ENCODE results near the gene CCSER1. TPM values are rescaled to one million over a fixed set of nuclear protein-coding genes. Genes with fewer than 3 reads are reported as not detected.
A peak's percentile ranks its signal among the peaks of the same experiment; 100 is the strongest.

CCSER1 gene
- total and polyA plus RNA-seq, 2 donors (not counting 1 experiment from before 2014, with no cell fraction given), result 10.7 to 39.5 TPM

GRCh38 chr4:90118527-90119195, 8.5 kb upstream of the CCSER1 start:
- Histone ChIP-seq H4K20me1 (ENCODE audit: control insufficient read depth, insufficient read depth, low read length, poor library complexity, severe bottlenecking) (no peaks in the 10 kb centered on the region), H3K4me2 (replicated peaks; ENCODE audit: low read depth, low read length, poor library complexity, severe bottlenecking) (no peak overlapping the region), H3K27me3 (replicated peaks in 1 of 4; ENCODE audit: control extremely low read depth in 1 of 4, control insufficient read depth in 3 of 4, insufficient read depth in 4 of 4, low read length in 3 of 4) (no peaks in the 10 kb centered on the region), H3K27ac (ENCODE audit: low read length in 2 of 2) (no peak overlapping the region), H2AFZ (ENCODE audit: insufficient read depth, low read depth, low read length, poor library complexity, severe bottlenecking) (no peak overlapping the region), H3K9me3 (ENCODE audit: control extremely low read depth in 1 of 3, control insufficient read depth in 2 of 3, insufficient read depth in 1 of 3, low read length in 2 of 3) (no peaks in the 10 kb centered on the region), H3K79me2 (ENCODE audit: control insufficient read depth, insufficient read depth, low read length) (no peaks in the 10 kb centered on the region), H3K4me1 (ENCODE audit: control insufficient read depth in 2 of 2, insufficient read depth in 2 of 2, low read length in 2 of 2) (peaks cover 0 to 3% of the 10 kb centered on the region in 2 donors), H3K36me3 (replicated peaks in 1 of 2; ENCODE audit: control extremely low read depth in 1 of 2, control insufficient read depth in 1 of 2, extremely low read depth in 1 of 2, insufficient read depth in 2 of 2, low read length in 1 of 2) (no peaks in the 10 kb centered on the region), H3K4me3 (ENCODE audit: control extremely low read depth in 1 of 5, extremely low read depth in 1 of 5, insufficient read depth in 1 of 5, low read depth in 2 of 5, low read length in 4 of 5) (no peak overlapping the region), H3K9ac (ENCODE audit: low read length) (no peak overlapping the region)
- ChIA-PET POLR2A (interaction anchor here (0.5 kb wide), 1 partner anchor 20 kb away, joined by 3 read pairs; no protein-coding TSS in a partner anchor), CTCF (no interaction called here)
- Mint-ChIP-seq H3K27ac (no peak overlapping the region), H3K27me3 (no peaks in the 10 kb centered on the region), H3K9me3 (ENCODE audit: insufficient read depth) (no peaks in the 10 kb centered on the region), H3K4me3 (peak overlapping the region; percentile 2), H3K4me1 (peaks cover 8% of the 10 kb centered on the region)
- ATAC-seq (ENCODE audit: low read depth), result no peak
- 63% methylated on average over 2 of the region's 4 CpGs for WGBS (ENCODE audit: insufficient coverage)
- peak; percentile 10 for DNase-seq
- no peak for TF ChIP-seq EZH2 (IDR thresholded peaks at IDR 0.05; ENCODE audit: borderline replicate concordance, insufficient read depth, low read depth, low read length, poor library complexity, severe bottlenecking)
- TF ChIP-seq CTCF (IDR thresholded peaks at IDR 0.05), result no peak
- intact Hi-C loops (cut with micrococcal nuclease), result no loop called here

GRCh38 chr4:90120037-90120436, 7.2 kb upstream of the CCSER1 start:
- no peak overlapping the region for H3K9ac ChIP-seq (ENCODE audit: low read length)
- Mint-ChIP-seq H3K27ac (no peak overlapping the region), H3K9me3 (ENCODE audit: insufficient read depth) (no peaks in the 10 kb centered on the region), H3K4me1 (peaks cover 8% of the 10 kb centered on the region), H3K27me3 (no peaks in the 10 kb centered on the region), H3K4me3 (no peak overlapping the region)
- H3K36me3 ChIP-seq (replicated peaks in 1 of 2; ENCODE audit: control extremely low read depth in 1 of 2, control insufficient read depth in 1 of 2, extremely low read depth in 1 of 2, insufficient read depth in 2 of 2, low read length in 1 of 2), result no peaks in the 10 kb centered on the region
- no peak for TF ChIP-seq EZH2 (IDR thresholded peaks at IDR 0.05; ENCODE audit: borderline replicate concordance, insufficient read depth, low read depth, low read length, poor library complexity, severe bottlenecking)
- TF ChIP-seq CTCF (IDR thresholded peaks at IDR 0.05), result no peak
- no peak overlapping the region for H3K4me3 ChIP-seq (ENCODE audit: control extremely low read depth in 1 of 5, extremely low read depth in 1 of 5, insufficient read depth in 1 of 5, low read depth in 2 of 5, low read length in 4 of 5)
- no peak overlapping the region for H3K4me2 ChIP-seq (replicated peaks; ENCODE audit: low read depth, low read length, poor library complexity, severe bottlenecking)
- peak overlapping the region; percentile 4 for H2AFZ ChIP-seq (ENCODE audit: insufficient read depth, low read depth, low read length, poor library complexity, severe bottlenecking)
- DNase-seq (peak; percentile 36), ATAC-seq (ENCODE audit: low read depth) (no peak)
- ChIA-PET CTCF (interaction anchor here (1.2 kb wide), 2 partner anchors 169 to 173 kb away, joined by 4 to 7 read pairs; no protein-coding TSS in a partner anchor), POLR2A (no interaction called here)
- no peaks in the 10 kb centered on the region for H3K27me3 ChIP-seq (replicated peaks in 1 of 4; ENCODE audit: control extremely low read depth in 1 of 4, control insufficient read depth in 3 of 4, insufficient read depth in 4 of 4, low read length in 3 of 4)
- H3K27ac ChIP-seq (ENCODE audit: low read length in 2 of 2), result no peak overlapping the region
- intact Hi-C loops (cut with micrococcal nuclease), result loop anchor here (1.0 to 10.0 kb wide), 2 partner anchors 173 to 825 kb away; no protein-coding TSS in a partner anchor
- H3K4me1 ChIP-seq (ENCODE audit: control insufficient read depth in 2 of 2, insufficient read depth in 2 of 2, low read length in 2 of 2), result peaks cover 0 to 3% of the 10 kb centered on the region in 2 donors
- H3K9me3 ChIP-seq (ENCODE audit: control extremely low read depth in 1 of 3, control insufficient read depth in 2 of 3, insufficient read depth in 1 of 3, low read length in 2 of 3), result no peaks in the 10 kb centered on the region
- no peaks in the 10 kb centered on the region for H3K79me2 ChIP-seq (ENCODE audit: control insufficient read depth, insufficient read depth, low read length)
- no peaks in the 10 kb centered on the region for H4K20me1 ChIP-seq (ENCODE audit: control insufficient read depth, insufficient read depth, low read length, poor library complexity, severe bottlenecking)

Data from B cell (primary cell).